H1 (cell line): Measurements from ENCODE around the gene B4GALNT3. TPM values are rescaled to one million over a fixed set of nuclear protein-coding genes. Genes with fewer than 3 reads are reported as not detected.

Experiments used
- CTCF ChIA-PET: fragments of 300-600 bp; sonication (Branson Sonifier 250); formaldehyde crosslinking; loops from one replicate; lab custom pipeline; 2021; ENCODE audit not compliant: partially characterized antibody; lab: Charles Lee
- POLR2A ChIA-PET: fragments of 300-600 bp; sonication (Branson Sonifier 250); formaldehyde crosslinking; loops from one replicate; lab custom pipeline; 2021; ENCODE audit warnings: inconsistent platforms; ENCODE audit not compliant: partially characterized antibody; lab: Charles Lee
- DNase-seq, 2 experiments: peaks; one replicate each; pipeline versions ENCODE4 v3.0.0 to v3.0.0-alpha.2; 2010 to 2022; ENCODE audit warnings: low spot score in 2 of 2, low read depth in 1 of 2, mixed read lengths in 1 of 2
- FAIRE-seq: peaks from 2 replicates; lab custom pipeline; 2011; peaks lifted over from hg19 to GRCh38; lab: Jason Lieb, UNC
- H2AFZ ChIP-seq: 2 replicates; pipeline ENCODE4 v1.8.1; 2012; ENCODE audit warnings: low read length, inconsistent platforms
- H2AK5ac ChIP-seq: 2 replicates; pipeline ENCODE4 v1.6.1; 2013; ENCODE audit warnings: low read depth, low read length
- H2BK120ac ChIP-seq: replicated peaks from 2 replicates; pipeline ENCODE3; 2013; ENCODE audit warnings: low read depth, low read length, inconsistent platforms
- H2BK12ac ChIP-seq: 2 replicates; pipeline ENCODE4 v1.6.1; 2013; ENCODE audit warnings: low read depth, low read length
- H2BK15ac ChIP-seq: 2 replicates; pipeline ENCODE4 v1.6.1; 2013; ENCODE audit warnings: low read length
- H2BK20ac ChIP-seq: 2 replicates; pipeline ENCODE4 v1.6.1; 2013; ENCODE audit warnings: low read length
- H2BK5ac ChIP-seq: 2 replicates; pipeline ENCODE4 v1.6.1; 2013; ENCODE audit warnings: low read depth, low read length
- H3K14ac ChIP-seq: 2 replicates; pipeline ENCODE4 v1.6.1; 2013; ENCODE audit warnings: inconsistent platforms; ENCODE audit not compliant: insufficient read length
- H3K18ac ChIP-seq: 2 replicates; pipeline ENCODE4 v1.6.1; 2013; ENCODE audit warnings: low read length; ENCODE audit errors: extremely low read depth
- H3K23ac ChIP-seq: 2 replicates; pipeline ENCODE4 v1.6.1; 2013; ENCODE audit warnings: inconsistent platforms; ENCODE audit not compliant: insufficient read length
- H3K23me2 ChIP-seq: 2 replicates; pipeline ENCODE4 v1.6.1; 2013; ENCODE audit warnings: low read depth, low read length
- H3K27ac ChIP-seq: 2 replicates; pipeline ENCODE4 v1.6.1; 2011; ENCODE audit warnings: low read depth, low read length, inconsistent platforms
- H3K27me3 ChIP-seq, 4 experiments: replicated peaks in 1 of 4; 1 replicate in 1 of 4; 2 replicates in 3 of 4; pipeline versions ENCODE4 v1.6.1 to v1.8.1; 2011 to 2013; ENCODE audit warnings: low read length in 3 of 4, mild to moderate bottlenecking in 3 of 4, inconsistent platforms in 2 of 4, mixed read lengths in 2 of 4, moderate library complexity in 1 of 4; ENCODE audit not compliant: control insufficient read depth in 3 of 4, insufficient read depth in 3 of 4; ENCODE audit errors: extremely low read depth in 1 of 4
- H3K36me3 ChIP-seq, 4 experiments: 2 replicates each; pipeline versions ENCODE4 v1.6.1 to v1.8.1; 2011 to 2013; ENCODE audit warnings: mild to moderate bottlenecking in 4 of 4, low read length in 3 of 4, moderate library complexity in 2 of 4, control low read depth in 1 of 4, inconsistent platforms in 1 of 4; ENCODE audit not compliant: insufficient read depth in 4 of 4, control insufficient read depth in 2 of 4
- H3K4ac ChIP-seq: replicated peaks from 2 replicates; pipeline ENCODE3; 2013; ENCODE audit warnings: low read length, low read depth, mixed read lengths, inconsistent platforms; ENCODE audit not compliant: insufficient read length
- H3K4me1 ChIP-seq, 4 experiments: replicated peaks in 1 of 4; 1 replicate in 1 of 4; 2 replicates in 3 of 4; pipeline versions ENCODE4 v1.6.1 to v1.8.1; 2011 to 2013; ENCODE audit warnings: low read length in 3 of 4, inconsistent platforms in 2 of 4, mixed read lengths in 1 of 4; ENCODE audit not compliant: insufficient read depth in 4 of 4, control insufficient read depth in 3 of 4
- H3K4me2 ChIP-seq, 2 experiments: 2 replicates each; pipeline versions ENCODE4 v1.6.1 to v1.8.1; 2011 to 2013; ENCODE audit warnings: low read depth in 2 of 2, low read length in 2 of 2, control low read depth in 1 of 2, inconsistent platforms in 1 of 2, mild to moderate bottlenecking in 1 of 2; ENCODE audit not compliant: insufficient read depth in 1 of 2
- H3K4me3 ChIP-seq, 4 experiments: fragments of 200-600, 300-600 bp in 1 of 4; sonication (generic), shearing (Covaris generic), sonication (Bioruptor Twin) in 1 of 4; 2 replicates each; pipeline versions ENCODE4 v1.5.1 to v1.8.1; 2011 to 2016; ENCODE audit warnings: low read length in 4 of 4, low read depth in 3 of 4, control low read depth in 2 of 4, inconsistent platforms in 2 of 4, mild to moderate bottlenecking in 2 of 4, mixed read lengths in 1 of 4, moderate library complexity in 1 of 4; ENCODE audit not compliant: insufficient read depth in 2 of 4; ENCODE audit errors: extremely low read depth in 1 of 4
- H3K56ac ChIP-seq: replicated peaks from 2 replicates; pipeline ENCODE3; 2013; ENCODE audit warnings: low read depth, mild to moderate bottlenecking, mixed read lengths, low read length, inconsistent platforms; ENCODE audit not compliant: insufficient read length
- H3K79me1 ChIP-seq: 2 replicates; pipeline ENCODE4 v1.6.1; 2013; ENCODE audit warnings: low read depth, low read length, control low read depth
- H3K79me2 ChIP-seq, 2 experiments: 2 replicates each; pipeline versions ENCODE4 v1.6.1 to v1.8.1; 2012 to 2013; ENCODE audit warnings: low read length in 2 of 2, mild to moderate bottlenecking in 2 of 2, inconsistent platforms in 1 of 2; ENCODE audit not compliant: insufficient read depth in 2 of 2, control insufficient read depth in 1 of 2
- H3K9ac ChIP-seq, 4 experiments: replicated peaks in 1 of 4; 1 replicate in 1 of 4; 2 replicates in 3 of 4; pipeline versions ENCODE4 v1.6.1 to v1.8.1; 2011 to 2013; ENCODE audit warnings: low read depth in 3 of 4, low read length in 3 of 4, control low read depth in 2 of 4, mild to moderate bottlenecking in 2 of 4, moderate library complexity in 2 of 4, inconsistent platforms in 1 of 4; ENCODE audit errors: extremely low read depth in 1 of 4
- H3K9me3 ChIP-seq, 2 experiments: 2 replicates each; pipeline versions ENCODE4 v1.6.1 to v1.8.1; 2012 to 2013; ENCODE audit warnings: mild to moderate bottlenecking in 2 of 2, moderate library complexity in 2 of 2, control low read depth in 1 of 2, inconsistent platforms in 1 of 2, low read depth in 1 of 2, low read length in 1 of 2, mixed read lengths in 1 of 2; ENCODE audit not compliant: insufficient read depth in 2 of 2
- H4K20me1 ChIP-seq, 2 experiments: replicated peaks in 1 of 2; 2 replicates each; pipeline versions ENCODE3 to v1.8.1; 2011 to 2013; ENCODE audit warnings: inconsistent platforms in 2 of 2, low read length in 2 of 2, mild to moderate bottlenecking in 1 of 2; ENCODE audit not compliant: insufficient read depth in 2 of 2, control insufficient read depth in 1 of 2
- H4K5ac ChIP-seq: 2 replicates; pipeline ENCODE4 v1.6.1; 2013; ENCODE audit warnings: low read length, low read depth, mixed read lengths, inconsistent platforms; ENCODE audit not compliant: insufficient read length
- H4K8ac ChIP-seq: 2 replicates; pipeline ENCODE4 v1.8.0; 2013; ENCODE audit warnings: mild to moderate bottlenecking, moderate library complexity, low read length, inconsistent platforms; ENCODE audit not compliant: insufficient read depth; ENCODE audit errors: extremely low read depth
- H4K91ac ChIP-seq: replicated peaks from 2 replicates; pipeline ENCODE3; 2013; ENCODE audit warnings: low read length, mixed read lengths, inconsistent platforms; ENCODE audit not compliant: insufficient read length
- BRCA1 ChIP-seq: IDR thresholded peaks from 2 replicates; pipeline ENCODE4 v1.6.1; 2012; ENCODE audit warnings: low read depth, low read length, improper control_type of control experiment
- CBX5 ChIP-seq: fragments of 300-800, 300-1000 bp; sonication (generic); IDR thresholded peaks from 2 replicates; pipeline ENCODE4 v1.7.1; 2016; ENCODE audit warnings: antibody characterized with exemption, low read length, low read depth
- CREB1 ChIP-seq: IDR thresholded peaks from 2 replicates; pipeline ENCODE4 v1.6.1; 2012; ENCODE audit warnings: inconsistent platforms
- FOSL1 ChIP-seq: IDR thresholded peaks from 2 replicates; pipeline ENCODE4 v1.6.1; 2011; ENCODE audit warnings: mild to moderate bottlenecking, low read depth, low read length, moderate library complexity; ENCODE audit not compliant: insufficient read depth
- GTF2F1 ChIP-seq: IDR thresholded peaks from 2 replicates; pipeline ENCODE4 v1.6.1; 2012; ENCODE audit warnings: low read depth, low read length, improper control_type of control experiment, borderline replicate concordance
- JUND ChIP-seq: IDR thresholded peaks from 2 replicates; pipeline ENCODE4 v1.6.1; 2011; ENCODE audit warnings: mild to moderate bottlenecking, improper control_type of control experiment, low read length
- KDM4A ChIP-seq: IDR thresholded peaks from one replicate; pipeline ENCODE4 v1.7.1; 2012; ENCODE audit warnings: low read depth, mild to moderate bottlenecking, moderate library complexity, low read length, inconsistent platforms; ENCODE audit not compliant: severe bottlenecking
- POLR2A ChIP-seq, 2 experiments: IDR thresholded peaks; 1 replicate in 1 of 2; 2 replicates in 1 of 2; pipeline ENCODE4 v1.6.1; 2011; ENCODE audit warnings: low read depth in 2 of 2, low read length in 2 of 2, mild to moderate bottlenecking in 2 of 2; ENCODE audit errors: control extremely low read depth in 1 of 2
- POU5F1 ChIP-seq: IDR thresholded peaks from 2 replicates; pipeline ENCODE4 v1.6.1; 2011; ENCODE audit warnings: low read depth, mild to moderate bottlenecking, low read length, moderate library complexity
- WGBS, 2 experiments: shearing (Covaris generic) in 1 of 2; methylation state at CpG; one replicate each; pipeline versions ENCODE4 v1.1.6 to v1.1.7; 2013 to 2015; ENCODE audit warnings: low lambda C conversion rate in 2 of 2, mixed read lengths in 2 of 2, inconsistent platforms in 1 of 2, low coverage in 1 of 2, missing lambda C conversion rate in 1 of 2; ENCODE audit not compliant: insufficient replicate concordance in 2 of 2, insufficient coverage in 1 of 2, insufficient read length in 1 of 2; ENCODE audit errors: extremely low coverage in 1 of 2, missing lambda C conversion rate in 1 of 2; 5-methylcytosine and 5-hydroxymethylcytosine counted together
- polyA plus RNA-seq, 7 experiments: library from polyadenylated mRNA; depleted of rRNA in 3 of 7; stranded (reverse) in 5 of 7; unstranded in 2 of 7; fragments of >200 nt in 5 of 7; fragments of 200-250 nt in 2 of 7; gene quantifications; 1 replicate in 5 of 7; 2 replicates in 1 of 7; 4 replicates in 1 of 7; pipeline versions ENCODE4 v1.2.1 to v1.2.3, GENCODE V29; 2011 to 2013; ENCODE audit warnings: missing spikeins in 2 of 7, mixed read lengths in 2 of 7
- total RNA-seq: library from RNA; stranded (reverse); fragmentation: NEBNext Ultra II Directional; extraction: Animal tissue kit (Norgen Biotek cat#: 25700); gene quantifications from 2 replicates; pipeline ENCODE4 v1.2.1, GENCODE V29; 2021
- TF ChIP-seq, protein P1 (sequence below): IDR thresholded peaks from 2 replicates; pipeline ENCODE4 v1.6.1; 2011; ENCODE audit warnings: low read length, improper control_type of control experiment

B4GALNT3 gene
- total and polyA plus RNA-seq, 2 of the 8 experiments (the other 6 are each of a cell fraction or from before 2014, with no cell fraction given): 12.5 to 20.3 TPM

DNA sequence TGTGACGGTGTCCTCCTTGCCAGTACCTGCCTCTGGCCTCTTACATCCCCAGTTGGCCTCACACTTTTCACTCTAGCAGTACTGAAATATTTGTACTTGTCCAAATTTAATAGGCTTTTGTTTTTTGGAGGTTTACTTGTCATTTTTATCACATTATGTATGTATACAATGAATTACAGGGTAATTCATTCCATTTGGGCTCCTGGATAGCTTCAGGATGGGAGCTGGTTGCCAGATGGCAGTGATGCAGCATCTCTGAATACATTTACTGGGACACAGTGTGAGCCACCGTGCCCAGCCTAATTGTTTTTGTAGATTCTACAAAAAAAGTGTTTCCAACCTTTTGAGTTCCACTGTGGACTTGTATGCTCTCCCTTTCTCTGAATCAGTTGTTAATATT is 44.9 kb upstream of the B4GALNT3 start:
- no peak overlapping the region for H3K56ac ChIP-seq
- no peak overlapping the region for H3K18ac ChIP-seq
- H3K9me3 ChIP-seq: no peaks in the 10 kb centered on the region
- DNase-seq (no peak), FAIRE-seq (no peak)
- H2BK12ac ChIP-seq: no peak overlapping the region
- no peak overlapping the region for H3K4me3 ChIP-seq
- CTCF ChIA-PET: no interaction called here
- H2BK120ac ChIP-seq: no peak overlapping the region
- no peak overlapping the region; the same call in 1 of the 2 replicates for H2BK20ac ChIP-seq
- no peak overlapping the region for H4K91ac ChIP-seq
- no peaks in the 10 kb centered on the region for H3K79me1 ChIP-seq
- H4K20me1 ChIP-seq: peaks cover 2 to 3% of the 10 kb centered on the region in 2 experiments
- no peak overlapping the region for H3K27ac ChIP-seq
- H3K36me3 ChIP-seq: peaks cover 30 to 73% (median 57%) of the 10 kb centered on the region in 4 experiments
- TF ChIP-seq, protein P1, sequence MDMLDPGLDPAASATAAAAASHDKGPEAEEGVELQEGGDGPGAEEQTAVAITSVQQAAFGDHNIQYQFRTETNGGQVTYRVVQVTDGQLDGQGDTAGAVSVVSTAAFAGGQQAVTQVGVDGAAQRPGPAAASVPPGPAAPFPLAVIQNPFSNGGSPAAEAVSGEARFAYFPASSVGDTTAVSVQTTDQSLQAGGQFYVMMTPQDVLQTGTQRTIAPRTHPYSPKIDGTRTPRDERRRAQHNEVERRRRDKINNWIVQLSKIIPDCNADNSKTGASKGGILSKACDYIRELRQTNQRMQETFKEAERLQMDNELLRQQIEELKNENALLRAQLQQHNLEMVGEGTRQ: no peak
- TF ChIP-seq JUND (no peak), POLR2A (IDR thresholded peaks at IDR 0.05; ENCODE audit: control extremely low read depth in 1 of 2, low read depth in 2 of 2, low read length in 2 of 2) (no peak), CREB1 (no peak), GTF2F1 (no peak), KDM4A (no peak), CBX5 (no peak), FOSL1 (no peak), POU5F1 (no peak), BRCA1 (no peak)
- no peak overlapping the region for H2AFZ ChIP-seq
- POLR2A ChIA-PET: interaction anchor here (1.6 kb wide), 1 partner anchor 16 kb away, joined by 3 read pairs; no protein-coding TSS in a partner anchor
- no peaks in the 10 kb centered on the region for H3K4me1 ChIP-seq
- no peak overlapping the region for H2BK5ac ChIP-seq
- WGBS, 2 experiments: 100% methylated on average over 2 of the region's 2 CpGs; no CpG with 5 or more reads in 1 of the 2 experiments
- no peak overlapping the region for H3K4me2 ChIP-seq
- H3K9ac ChIP-seq: no peak overlapping the region
- H2AK5ac ChIP-seq: no peak overlapping the region
- no peak overlapping the region for H3K14ac ChIP-seq
- H3K23me2 ChIP-seq: no peaks in the 10 kb centered on the region; the same call in 1 of the 2 replicates
- H3K4ac ChIP-seq: no peak overlapping the region
- H2BK15ac ChIP-seq: no peak overlapping the region
- H3K23ac ChIP-seq: no peak overlapping the region
- no peaks in the 10 kb centered on the region for H3K79me2 ChIP-seq
- H3K27me3 ChIP-seq: no peaks in the 10 kb centered on the region
- H4K8ac ChIP-seq: no peak overlapping the region
- no peak overlapping the region for H4K5ac ChIP-seq
